ENCODE data around the gene CDKAL1. TPM values are rescaled to one million over a fixed set of nuclear protein-coding genes. Genes with fewer than 3 reads are reported as not detected.

Gene CDKAL1
- total RNA-seq, 1 donor from 2014 or later, result 11.9 TPM

DNA sequence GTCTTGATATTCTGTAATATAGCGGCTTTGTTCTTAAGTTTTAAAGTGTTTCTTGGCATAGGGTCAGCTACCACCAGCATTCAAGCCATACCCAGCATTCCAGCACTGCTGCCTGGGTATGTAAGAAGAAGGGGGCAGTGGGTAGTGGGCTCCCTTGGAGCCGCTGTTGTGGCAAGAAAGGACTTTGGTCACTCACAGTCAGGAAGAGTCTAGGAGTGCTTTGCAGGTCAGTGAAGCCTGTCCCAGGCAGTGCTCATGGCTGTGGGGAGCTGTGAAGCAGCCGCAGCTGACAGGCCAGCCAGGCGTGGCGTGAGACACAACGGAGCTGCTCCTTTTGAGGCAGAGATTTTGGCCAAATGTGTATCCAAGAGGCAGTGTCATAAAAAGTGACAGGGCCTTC lies 512.0 kb downstream of the CDKAL1 start:
- Histone ChIP-seq H3K4me1 (no peaks in the 10 kb centered on the region), H3K27me3 (no peaks in the 10 kb centered on the region), H3K36me3 (no peaks in the 10 kb centered on the region), H3K27ac (no peak overlapping the region), H3K4me3 (no peak overlapping the region), H3K9me3 (no peaks in the 10 kb centered on the region)
- intact Hi-C loops (cut with DNase I), result no loop called here
- TF ChIP-seq, protein P1, sequence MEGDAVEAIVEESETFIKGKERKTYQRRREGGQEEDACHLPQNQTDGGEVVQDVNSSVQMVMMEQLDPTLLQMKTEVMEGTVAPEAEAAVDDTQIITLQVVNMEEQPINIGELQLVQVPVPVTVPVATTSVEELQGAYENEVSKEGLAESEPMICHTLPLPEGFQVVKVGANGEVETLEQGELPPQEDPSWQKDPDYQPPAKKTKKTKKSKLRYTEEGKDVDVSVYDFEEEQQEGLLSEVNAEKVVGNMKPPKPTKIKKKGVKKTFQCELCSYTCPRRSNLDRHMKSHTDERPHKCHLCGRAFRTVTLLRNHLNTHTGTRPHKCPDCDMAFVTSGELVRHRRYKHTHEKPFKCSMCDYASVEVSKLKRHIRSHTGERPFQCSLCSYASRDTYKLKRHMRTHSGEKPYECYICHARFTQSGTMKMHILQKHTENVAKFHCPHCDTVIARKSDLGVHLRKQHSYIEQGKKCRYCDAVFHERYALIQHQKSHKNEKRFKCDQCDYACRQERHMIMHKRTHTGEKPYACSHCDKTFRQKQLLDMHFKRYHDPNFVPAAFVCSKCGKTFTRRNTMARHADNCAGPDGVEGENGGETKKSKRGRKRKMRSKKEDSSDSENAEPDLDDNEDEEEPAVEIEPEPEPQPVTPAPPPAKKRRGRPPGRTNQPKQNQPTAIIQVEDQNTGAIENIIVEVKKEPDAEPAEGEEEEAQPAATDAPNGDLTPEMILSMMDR (IDR thresholded peaks at IDR 0.05), result no peak
- DNase-seq (ENCODE audit: low spot score in 2 of 2), result no peak

DNA sequence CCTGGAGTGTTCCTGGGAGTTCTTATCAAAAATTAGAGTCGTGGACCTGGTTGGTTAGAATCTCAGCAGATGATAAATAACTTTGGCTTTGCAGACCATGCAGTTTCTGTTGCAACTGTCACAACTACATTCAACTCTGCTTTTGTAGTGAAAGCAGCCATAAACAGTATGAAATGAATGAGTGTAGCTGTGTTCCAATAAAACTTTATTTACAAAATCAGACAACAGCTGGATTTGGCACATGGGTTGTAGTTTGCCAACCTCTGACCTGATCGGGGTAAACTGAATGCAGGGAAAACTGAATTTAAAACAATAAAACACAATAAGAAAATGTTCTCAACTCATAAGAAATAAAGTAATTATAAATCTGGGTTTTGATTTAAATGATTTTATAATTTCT lies 513.8 kb downstream of the CDKAL1 start:
- no peaks in the 10 kb centered on the region for H3K36me3 ChIP-seq
- no peak for DNase-seq (ENCODE audit: low spot score in 2 of 2)
- H3K4me3 ChIP-seq, result no peak overlapping the region
- no peak overlapping the region for H3K27ac ChIP-seq
- H3K27me3 ChIP-seq, result no peaks in the 10 kb centered on the region
- no peaks in the 10 kb centered on the region for H3K4me1 ChIP-seq
- intact Hi-C loops (cut with DNase I), result no loop called here
- TF ChIP-seq, protein P1 (IDR thresholded peaks at IDR 0.05), result no peak
- no peaks in the 10 kb centered on the region for H3K9me3 ChIP-seq

DNA sequence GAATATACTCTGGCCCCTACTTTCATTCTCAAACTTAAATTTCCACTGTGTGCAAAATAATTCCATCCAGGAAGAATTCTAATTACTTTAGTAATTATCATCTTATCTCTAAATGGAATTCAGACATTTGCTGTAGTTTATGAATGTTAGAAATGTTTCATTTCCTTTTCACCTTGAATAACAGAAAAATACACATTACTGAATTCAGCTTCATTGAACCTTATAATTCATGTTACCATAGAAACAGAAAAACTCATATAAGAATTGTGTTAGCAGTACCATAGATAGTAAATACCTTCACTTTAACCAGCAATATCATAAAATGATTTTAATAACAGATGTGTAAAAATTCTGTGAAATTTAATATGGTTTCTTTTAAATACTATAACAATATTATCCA lies 514.9 kb downstream of the CDKAL1 start:
- intact Hi-C loops (cut with DNase I), result no loop called here
- no peaks in the 10 kb centered on the region for H3K9me3 ChIP-seq
- no peak overlapping the region for H3K4me3 ChIP-seq
- H3K4me1 ChIP-seq, result no peaks in the 10 kb centered on the region
- H3K27ac ChIP-seq, result no peak overlapping the region
- no peak for DNase-seq (ENCODE audit: low spot score in 2 of 2)
- no peaks in the 10 kb centered on the region for H3K36me3 ChIP-seq
- no peaks in the 10 kb centered on the region for H3K27me3 ChIP-seq
- TF ChIP-seq, protein P1 (IDR thresholded peaks at IDR 0.05), result no peak

DNA sequence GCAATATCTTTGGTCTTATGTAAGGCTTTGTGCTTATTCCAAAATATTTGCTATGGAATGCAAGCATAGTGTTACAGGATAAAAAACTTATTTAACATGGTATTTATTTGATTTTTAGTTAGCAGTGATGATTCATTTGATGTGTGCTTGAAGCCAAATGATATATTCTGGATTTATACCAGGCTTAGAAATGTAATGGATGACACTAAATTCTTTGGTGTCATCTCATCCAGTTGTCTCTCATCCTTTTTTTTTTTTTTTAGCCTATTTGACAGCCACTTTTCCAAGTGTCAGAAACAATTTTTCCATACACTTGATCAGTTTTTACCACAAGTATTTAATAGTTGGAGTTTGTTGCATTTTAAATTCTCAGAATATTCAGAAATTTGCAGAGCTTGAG lies 515.3 kb downstream of the CDKAL1 start:
- no peaks in the 10 kb centered on the region for H3K9me3 ChIP-seq
- no peaks in the 10 kb centered on the region for H3K27me3 ChIP-seq
- intact Hi-C loops (cut with DNase I), result no loop called here
- TF ChIP-seq, protein P1 (IDR thresholded peaks at IDR 0.05), result no peak
- no peaks in the 10 kb centered on the region for H3K4me1 ChIP-seq
- H3K27ac ChIP-seq, result no peak overlapping the region
- no peaks in the 10 kb centered on the region for H3K36me3 ChIP-seq
- DNase-seq (ENCODE audit: low spot score in 2 of 2), result no peak
- no peak overlapping the region for H3K4me3 ChIP-seq

DNA sequence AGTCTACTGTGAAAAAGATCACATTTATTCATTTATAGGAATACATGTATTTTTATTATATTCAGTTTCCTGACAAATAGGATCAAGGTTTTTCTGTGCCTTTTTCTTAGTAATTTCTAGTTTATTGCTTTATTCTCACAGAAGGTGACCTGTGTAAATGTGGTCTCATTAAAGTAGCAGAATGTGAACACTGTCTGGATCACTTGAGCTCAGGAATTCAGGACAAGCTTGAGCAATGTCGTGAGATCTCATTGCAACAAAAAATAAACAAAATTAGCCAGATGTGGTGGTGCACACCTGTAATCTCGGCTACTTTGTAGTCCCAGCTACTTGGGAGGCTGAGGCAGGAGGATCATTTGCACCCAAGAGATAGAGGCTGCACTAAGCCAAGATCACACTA lies 516.7 kb downstream of the CDKAL1 start:
- H3K27ac ChIP-seq, result no peak overlapping the region
- no peaks in the 10 kb centered on the region for H3K27me3 ChIP-seq
- no peak for DNase-seq (ENCODE audit: low spot score in 2 of 2)
- no peaks in the 10 kb centered on the region for H3K9me3 ChIP-seq
- TF ChIP-seq, protein P1 (IDR thresholded peaks at IDR 0.05), result no peak
- no peaks in the 10 kb centered on the region for H3K4me1 ChIP-seq
- no peaks in the 10 kb centered on the region for H3K36me3 ChIP-seq
- intact Hi-C loops (cut with DNase I), result no loop called here
- no peak overlapping the region for H3K4me3 ChIP-seq

DNA sequence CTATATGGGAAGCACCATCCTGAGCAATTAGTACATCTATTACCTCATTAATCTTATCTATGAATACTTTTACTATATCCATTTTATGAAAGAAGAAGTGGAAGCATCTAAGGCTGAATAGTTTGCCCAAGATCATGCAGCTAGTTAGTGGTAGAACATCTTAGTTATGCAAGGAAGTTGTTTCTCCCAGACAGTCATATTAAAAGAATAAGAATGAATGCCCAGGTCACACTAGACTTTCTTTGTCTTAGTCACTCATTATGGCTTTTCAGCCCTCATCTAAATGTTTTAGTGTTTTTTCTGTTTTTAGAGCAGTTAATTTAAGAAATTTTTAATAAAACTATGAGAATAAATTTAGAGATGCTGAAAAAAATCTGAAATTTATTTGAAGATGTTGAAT lies 517.5 kb downstream of the CDKAL1 start:
- intact Hi-C loops (cut with DNase I), result no loop called here
- TF ChIP-seq, protein P1 (IDR thresholded peaks at IDR 0.05), result no peak
- DNase-seq (ENCODE audit: low spot score in 2 of 2), result no peak
- Histone ChIP-seq H3K4me3 (no peak overlapping the region), H3K4me1 (no peaks in the 10 kb centered on the region), H3K36me3 (no peaks in the 10 kb centered on the region), H3K27ac (no peak overlapping the region), H3K9me3 (no peaks in the 10 kb centered on the region), H3K27me3 (no peaks in the 10 kb centered on the region)

Measured in ascending aorta (tissue), 2 donors.